Activated CD4-positive, alpha-beta memory T cell treated with anti-CD3 and anti-CD28 coated beads for 36 hours (primary cell): ENCODE data around the gene CMTM4. TPM values are rescaled to one million over a fixed set of nuclear protein-coding genes. Genes with fewer than 3 reads are reported as not detected.
A peak's percentile ranks its signal among the peaks of the same experiment; 100 is the strongest.

Source experiments
- CTCF ChIA-PET: fragments of 350-600 bp; sonication (Branson Sonifier 250); formaldehyde crosslinking; loops from one replicate; lab custom pipeline; 2021; ENCODE audit warnings: antibody characterized with exemption, inconsistent platforms; lab: Charles Lee
- POLR2A ChIA-PET: fragments of 350-600 bp; sonication (Branson Sonifier 250); formaldehyde crosslinking; loops from one replicate; lab custom pipeline; 2021; ENCODE audit warnings: antibody characterized with exemption; lab: Charles Lee
- DNase-seq: peaks from one replicate; pipeline ENCODE4 v3.0.0-alpha.2; 2020
- H3K27ac Mint-ChIP-seq: one replicate; pipeline ENCODE4 v1.8.0; 2021; ENCODE audit warnings: mixed read lengths
- H3K27me3 Mint-ChIP-seq: one replicate; pipeline ENCODE4 v1.8.0; 2021; ENCODE audit warnings: mixed read lengths
- H3K36me3 Mint-ChIP-seq: one replicate; pipeline ENCODE4 v1.8.0; 2021; ENCODE audit warnings: mixed read lengths
- H3K4me1 Mint-ChIP-seq: one replicate; pipeline ENCODE4 v1.8.0; 2021; ENCODE audit warnings: low read depth, mixed read lengths
- H3K4me3 Mint-ChIP-seq: one replicate; pipeline ENCODE4 v1.8.0; 2021; ENCODE audit warnings: mild to moderate bottlenecking, mixed read lengths
- H3K9me3 Mint-ChIP-seq: one replicate; pipeline ENCODE4 v1.8.0; 2021; ENCODE audit warnings: mixed read lengths
- intact Hi-C: fragments of 100-400 bp; cut with micrococcal nuclease; formaldehyde crosslinking; loops from one replicate; pipeline ENCODE4 v1.15.1; 2023
- total RNA-seq, 2 experiments: library from RNA; stranded (reverse); gene quantifications; one replicate each; pipeline ENCODE4 v1.2.3, GENCODE V29; 2021

Gene CMTM4
- total RNA-seq, 2 experiments from 2014 or later: 2.8 to 4.1 TPM

DNA sequence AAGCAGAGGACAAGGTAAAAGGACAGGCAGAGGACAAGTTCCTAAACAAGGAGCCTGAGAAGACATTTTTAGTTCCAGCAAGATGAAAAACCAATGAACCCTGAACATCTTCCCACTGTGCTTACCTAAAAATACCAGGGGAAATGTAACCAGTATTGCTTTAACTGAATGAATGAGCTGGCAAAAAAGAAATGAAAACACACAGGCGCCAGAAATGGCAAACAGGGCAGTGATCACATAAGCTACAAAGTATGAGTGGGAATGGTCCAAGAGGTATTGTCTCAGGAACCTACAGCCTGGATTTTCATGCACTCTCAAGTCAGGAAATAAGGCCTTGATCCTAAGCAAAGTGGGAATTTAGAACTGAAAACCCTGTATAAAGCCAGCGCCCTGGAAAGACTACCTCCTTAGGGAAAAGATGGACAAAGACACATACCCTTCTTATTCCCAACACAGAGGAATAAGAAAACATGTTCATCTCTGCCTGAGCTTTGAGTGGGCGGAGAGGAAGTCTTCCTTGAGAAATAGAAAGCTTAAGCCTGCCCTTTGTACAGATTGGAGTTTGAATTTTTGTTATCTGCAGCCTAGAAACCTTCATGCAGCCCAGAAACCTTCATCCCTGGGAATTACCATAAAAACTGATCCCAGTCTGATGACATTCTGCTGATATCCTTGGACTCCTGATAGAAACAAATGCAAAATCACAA is 115.1 kb downstream of the CMTM4 start:
- Mint-ChIP-seq H3K27ac (no peak overlapping the region), H3K4me1 (peaks cover 8% of the 10 kb centered on the region), H3K9me3 (no peaks in the 10 kb centered on the region), H3K27me3 (peaks cover 27% of the 10 kb centered on the region), H3K4me3 (no peak overlapping the region), H3K36me3 (no peaks in the 10 kb centered on the region)
- ChIA-PET POLR2A (interaction anchor here (0.7 kb wide), 1 partner anchor 146 kb away, joined by 3 read pairs; no protein-coding TSS in a partner anchor), CTCF (interaction anchor here (1.7 to 2.6 kb wide), 2 partner anchors 8 to 27 kb away, joined by 5 to 14 read pairs; no protein-coding TSS in a partner anchor)
- intact Hi-C loops: no loop called here
- DNase-seq: no peak

DNA sequence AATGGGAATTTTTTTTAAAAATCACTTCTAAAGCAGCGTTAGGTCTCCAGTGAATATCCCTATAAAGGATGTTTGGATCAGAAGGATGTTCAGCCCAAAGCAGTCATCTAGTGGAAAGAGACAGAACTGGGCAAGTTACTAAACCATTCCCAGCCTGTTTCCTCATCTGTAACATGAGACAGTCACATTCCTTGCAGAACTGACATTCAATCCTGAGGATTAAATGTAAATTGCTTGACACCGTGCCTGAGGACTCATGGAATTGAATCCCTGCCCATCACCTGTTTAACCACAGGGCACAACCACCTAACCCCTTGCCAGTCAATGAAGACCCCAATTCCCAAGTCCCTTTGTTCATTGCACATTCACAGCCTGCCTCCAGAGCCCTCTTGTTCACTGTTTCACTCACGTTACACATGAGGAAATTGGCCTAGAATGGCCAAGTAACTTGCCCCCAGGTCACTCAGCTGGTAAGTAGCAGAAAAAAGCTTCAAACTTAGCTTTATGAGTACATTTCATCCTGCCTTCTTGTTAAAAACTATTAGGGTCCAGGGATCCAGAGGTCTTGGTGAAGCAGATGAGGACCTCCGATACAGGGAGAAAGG is 115.8 kb downstream of the CMTM4 start:
- Mint-ChIP-seq H3K4me3 (no peak overlapping the region), H3K4me1 (peaks cover 8% of the 10 kb centered on the region), H3K36me3 (no peaks in the 10 kb centered on the region), H3K27ac (no peak overlapping the region), H3K9me3 (no peaks in the 10 kb centered on the region), H3K27me3 (peaks cover 27% of the 10 kb centered on the region)
- ChIA-PET POLR2A (interaction anchor here (0.7 kb wide), 1 partner anchor 147 kb away, joined by 3 read pairs; no protein-coding TSS in a partner anchor), CTCF (interaction anchor here (1.0 to 2.6 kb wide), 3 partner anchors 9 to 71 kb away, joined by 3 to 14 read pairs (median 5); no protein-coding TSS in a partner anchor)
- intact Hi-C loops: no loop called here
- no peak for DNase-seq

DNA sequence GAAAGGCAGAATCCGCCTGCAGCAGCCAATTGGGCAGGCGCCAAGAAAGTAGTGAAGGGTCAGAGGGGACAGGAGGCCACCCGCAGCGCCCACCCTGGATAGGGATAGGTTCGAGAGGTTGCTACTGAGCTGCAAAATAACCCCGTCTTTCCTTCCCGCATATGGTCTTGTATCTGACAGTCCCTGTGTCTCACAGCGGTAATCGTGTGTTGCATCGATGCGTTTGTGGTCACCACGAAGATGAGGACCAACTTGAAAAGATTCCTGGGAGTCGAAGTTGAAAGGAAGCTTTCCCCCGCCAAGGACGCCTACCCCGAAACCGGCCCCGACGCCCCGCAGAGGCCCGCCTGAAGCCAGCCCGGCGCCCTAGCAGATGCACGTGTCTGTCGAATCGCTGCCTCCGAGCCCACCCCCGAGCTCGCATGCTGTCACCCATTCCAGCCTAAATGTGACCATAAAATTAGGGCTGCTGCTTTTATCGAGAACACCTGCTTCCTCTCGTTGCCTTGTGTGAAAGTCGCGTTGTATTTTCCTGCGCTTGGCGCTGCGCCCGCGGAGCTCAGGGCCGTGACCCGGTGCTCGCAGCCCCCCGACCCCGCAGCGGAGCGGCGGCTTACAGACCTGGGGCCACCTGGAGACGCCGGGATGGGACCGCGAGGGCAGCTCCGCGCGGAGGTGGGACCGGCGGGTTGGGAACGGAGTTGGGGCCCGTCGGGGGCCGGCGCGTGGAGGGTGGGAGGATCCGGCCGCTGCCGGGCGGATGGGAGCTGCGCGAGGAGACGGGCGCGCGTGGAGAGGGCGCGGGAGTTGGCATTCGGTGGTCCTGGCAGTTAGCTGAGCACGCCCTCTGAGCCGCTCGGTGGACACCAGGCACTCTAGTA is 117.7 kb downstream of the CMTM4 start, which contains the start of gene CMTM2:
CMTM2 (plus strand) TSS at position 813 of the 881 bp plus-strand sequence. CDS start 145 bp downstream, outside the sequence.
- Mint-ChIP-seq H3K9me3 (no peaks in the 10 kb centered on the region), H3K36me3 (no peaks in the 10 kb centered on the region), H3K27me3 (peaks cover 27% of the 10 kb centered on the region), H3K27ac (no peak within 1 kb of the TSS), H3K4me3 (peak within 1 kb of the TSS; percentile 40), H3K4me1 (peaks cover 8% of the 10 kb centered on the region)
- DNase-seq: no peak
- ChIA-PET CTCF (interaction anchor here (0.6 to 2.6 kb wide), 7 partner anchors 11 to 221 kb away, joined by 3 to 14 read pairs (median 3); no protein-coding TSS in a partner anchor), POLR2A (interaction anchor here (0.7 to 0.8 kb wide), 2 partner anchors 11 to 26 kb away, joined by 3 read pairs; partner anchors contain the start of gene CKLF)
- intact Hi-C loops: no loop called here

DNA sequence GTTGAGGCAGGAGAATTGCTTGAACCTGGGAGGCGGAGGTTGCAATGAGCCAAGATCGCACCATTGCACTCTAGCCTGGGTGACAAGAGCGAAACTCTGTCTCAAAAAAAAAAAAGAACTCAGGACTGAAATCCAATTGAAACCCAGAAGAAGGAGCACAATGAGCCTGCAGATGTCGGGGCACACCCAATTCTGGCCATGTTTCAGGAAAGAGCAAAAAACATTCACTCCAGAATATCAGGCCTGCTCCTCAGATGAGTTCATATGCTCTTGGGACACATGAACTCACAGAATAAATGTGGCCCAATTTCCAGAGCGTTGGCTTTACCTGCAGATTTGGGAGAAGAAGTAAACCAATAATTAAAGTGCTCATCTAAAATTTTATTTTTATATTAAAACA is 120.2 kb downstream of the CMTM4 start:
- ChIA-PET POLR2A (interaction anchor here (1.1 kb wide), 1 partner anchor 61 kb away, joined by 3 read pairs; no protein-coding TSS in a partner anchor), CTCF (interaction anchor here (1.5 kb wide), 1 partner anchor 32 kb away, joined by 5 read pairs; no protein-coding TSS in a partner anchor)
- Mint-ChIP-seq H3K4me1 (peaks cover 5% of the 10 kb centered on the region), H3K27me3 (peaks cover 27% of the 10 kb centered on the region), H3K9me3 (no peaks in the 10 kb centered on the region), H3K36me3 (no peaks in the 10 kb centered on the region), H3K4me3 (no peak overlapping the region), H3K27ac (no peak overlapping the region)
- DNase-seq: no peak
- intact Hi-C loops: no loop called here

DNA sequence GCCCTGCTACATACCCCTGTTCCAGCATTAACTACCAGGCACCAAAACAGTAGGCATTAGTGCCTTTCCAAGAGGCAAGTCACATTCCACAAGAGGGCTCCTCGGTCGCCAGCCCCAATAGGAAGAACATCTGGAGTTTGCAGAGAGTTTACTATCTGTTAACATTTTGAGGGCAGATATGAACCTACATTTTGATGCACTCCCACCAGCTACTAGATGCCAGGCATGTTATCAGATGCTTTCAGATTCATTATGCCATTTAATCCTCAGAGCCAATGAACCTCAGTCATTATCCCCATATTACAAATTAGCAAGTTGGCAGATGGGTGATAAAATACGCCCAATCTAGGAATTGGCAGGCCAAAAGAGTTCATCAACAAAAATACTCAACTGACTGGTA is 121.5 kb downstream of the CMTM4 start:
- H3K4me1 Mint-ChIP-seq: peaks cover 5% of the 10 kb centered on the region
- no peak overlapping the region for H3K27ac Mint-ChIP-seq
- no peaks in the 10 kb centered on the region for H3K9me3 Mint-ChIP-seq
- peaks cover 18% of the 10 kb centered on the region for H3K27me3 Mint-ChIP-seq
- intact Hi-C loops: no loop called here
- DNase-seq: no peak
- ChIA-PET POLR2A (interaction anchor here (1.1 kb wide), 1 partner anchor 59 kb away, joined by 3 read pairs; no protein-coding TSS in a partner anchor), CTCF (interaction anchor here (0.8 to 2.0 kb wide), 6 partner anchors 23 to 168 kb away, joined by 3 to 5 read pairs (median 3); partner anchors contain the start of gene CKLF)
- H3K4me3 Mint-ChIP-seq: no peak overlapping the region
- H3K36me3 Mint-ChIP-seq: no peaks in the 10 kb centered on the region

DNA sequence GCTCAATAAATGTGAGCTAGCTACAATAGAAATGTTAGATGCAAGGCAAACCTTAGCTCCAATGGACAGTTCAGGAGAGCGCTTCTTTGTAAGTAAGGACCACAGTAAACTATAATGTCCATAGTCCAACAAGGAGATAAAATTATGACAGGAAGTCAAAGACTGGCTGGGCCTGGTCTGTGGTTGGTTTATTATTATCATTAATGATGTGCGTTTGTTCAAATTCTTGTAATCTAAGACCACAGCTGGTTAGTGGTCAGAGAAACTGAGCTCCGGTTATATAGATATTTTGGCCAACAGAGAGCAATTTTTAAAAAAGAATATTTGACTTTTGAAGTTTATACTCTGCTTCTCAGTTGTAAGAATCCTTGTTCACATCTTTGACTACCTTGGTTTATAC is 122.0 kb downstream of the CMTM4 start:
- Mint-ChIP-seq H3K27me3 (peaks cover 13% of the 10 kb centered on the region), H3K36me3 (no peaks in the 10 kb centered on the region), H3K27ac (no peak overlapping the region), H3K4me3 (no peak overlapping the region), H3K9me3 (no peaks in the 10 kb centered on the region), H3K4me1 (peaks cover 5% of the 10 kb centered on the region)
- CTCF ChIA-PET: interaction anchor here (0.8 to 2.0 kb wide), 5 partner anchors 22 to 166 kb away, joined by 3 to 5 read pairs (median 3); partner anchors contain the start of gene CKLF
- POLR2A ChIA-PET: interaction anchor here (1.2 kb wide), 1 partner anchor 11 kb away, joined by 6 read pairs; no protein-coding TSS in a partner anchor
- no peak for DNase-seq
- intact Hi-C loops: no loop called here

DNA sequence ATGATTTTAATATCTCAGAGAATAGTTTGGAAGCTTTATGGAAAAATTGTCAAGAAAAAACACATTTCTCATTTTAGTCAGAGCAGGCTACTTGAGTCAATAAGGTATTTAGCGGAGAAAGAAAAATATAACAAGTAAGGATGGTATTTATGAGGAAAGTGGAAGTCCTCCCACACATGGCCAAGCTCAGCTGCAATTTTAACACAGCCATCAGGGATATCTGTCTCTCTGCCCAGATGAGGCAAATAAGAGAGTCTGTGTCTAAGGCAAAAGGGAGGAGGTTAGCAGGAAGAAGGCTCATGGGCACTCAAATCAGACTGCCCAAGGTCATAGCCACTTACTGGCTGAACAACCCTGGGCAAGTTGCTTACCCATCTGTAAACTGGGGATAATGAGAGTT is 122.5 kb downstream of the CMTM4 start:
- POLR2A ChIA-PET: interaction anchor here (1.2 kb wide), 1 partner anchor 10 kb away, joined by 6 read pairs; no protein-coding TSS in a partner anchor
- intact Hi-C loops: no loop called here
- H3K36me3 Mint-ChIP-seq: no peaks in the 10 kb centered on the region
- no peak overlapping the region for H3K4me3 Mint-ChIP-seq
- peaks cover 10% of the 10 kb centered on the region for H3K27me3 Mint-ChIP-seq
- DNase-seq: no peak
- H3K4me1 Mint-ChIP-seq: peaks cover 7% of the 10 kb centered on the region
- no peak overlapping the region for H3K27ac Mint-ChIP-seq
- CTCF ChIA-PET: interaction anchor here (0.8 to 2.0 kb wide), 4 partner anchors 22 to 166 kb away, joined by 3 to 5 read pairs (median 3); partner anchors contain the start of gene CKLF
- H3K9me3 Mint-ChIP-seq: no peaks in the 10 kb centered on the region

DNA sequence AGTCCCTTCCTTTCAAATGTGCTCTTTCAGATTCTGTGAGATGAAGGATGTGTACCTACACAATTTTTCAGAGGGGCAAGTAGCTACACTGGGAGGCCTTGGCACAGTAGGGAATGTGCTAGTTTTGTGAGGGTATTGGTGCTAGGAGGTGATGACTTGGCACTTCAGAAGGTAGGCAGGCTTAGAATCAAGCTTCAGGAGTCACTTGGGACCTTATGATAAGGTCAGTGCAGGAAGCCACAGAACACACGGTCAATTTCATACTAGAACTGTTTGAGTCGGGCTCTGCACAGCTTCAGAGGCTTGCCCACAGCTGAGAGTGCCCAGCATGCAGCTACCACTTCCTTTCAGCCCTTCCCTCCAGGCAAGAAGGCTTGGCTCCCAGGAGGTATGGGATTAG is 124.2 kb downstream of the CMTM4 start:
- Mint-ChIP-seq H3K4me3 (no peak overlapping the region), H3K27ac (no peak overlapping the region), H3K4me1 (peaks cover 9% of the 10 kb centered on the region), H3K27me3 (no peaks in the 10 kb centered on the region), H3K9me3 (no peaks in the 10 kb centered on the region), H3K36me3 (peaks cover 5% of the 10 kb centered on the region)
- intact Hi-C loops: no loop called here
- DNase-seq: no peak
- CTCF ChIA-PET: interaction anchor here (0.9 to 1.6 kb wide), 2 partner anchors 17 to 33 kb away, joined by 3 to 4 read pairs; partner anchors contain the start of gene CMTM3
- POLR2A ChIA-PET: interaction anchor here (0.9 to 1.8 kb wide), 2 partner anchors 9 to 165 kb away, joined by 3 to 4 read pairs; no protein-coding TSS in a partner anchor

DNA sequence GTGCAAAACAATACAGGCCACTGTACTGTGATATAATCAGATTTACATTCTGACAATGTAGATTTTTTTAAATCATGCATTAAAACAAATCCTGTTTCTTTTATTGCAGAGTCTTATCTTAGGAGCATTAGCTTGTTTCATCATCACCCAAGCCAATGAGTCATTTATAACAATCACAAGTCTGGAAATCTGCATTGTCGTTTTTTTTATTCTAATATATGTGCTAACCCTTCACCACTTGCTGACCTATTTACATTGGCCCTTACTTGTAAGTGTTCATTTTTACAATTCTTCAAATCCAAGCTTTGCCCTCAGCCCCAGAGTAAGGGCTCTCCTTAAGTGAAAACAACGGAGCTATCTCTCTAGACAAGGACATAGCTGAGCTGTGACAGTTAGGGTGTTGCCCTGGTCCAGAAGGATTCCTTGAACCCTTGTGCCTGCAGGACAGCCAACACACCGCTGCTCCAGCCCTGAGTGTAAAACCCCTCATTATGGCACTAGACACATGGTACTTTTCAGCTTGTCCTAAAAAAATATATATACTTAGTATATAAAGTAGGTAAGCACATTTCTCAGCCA is 126.6 kb downstream of the CMTM4 start:
- no peak overlapping the region for H3K27ac Mint-ChIP-seq
- ChIA-PET CTCF (interaction anchor here (0.7 to 1.8 kb wide), 6 partner anchors 19 to 85 kb away, joined by 3 to 5 read pairs (median 3); no protein-coding TSS in a partner anchor), POLR2A (no interaction called here)
- peaks cover 2% of the 10 kb centered on the region for H3K9me3 Mint-ChIP-seq
- H3K36me3 Mint-ChIP-seq: peaks cover 26% of the 10 kb centered on the region
- peaks cover 16% of the 10 kb centered on the region for H3K4me1 Mint-ChIP-seq
- no peak for DNase-seq
- intact Hi-C loops: no loop called here
- no peak overlapping the region for H3K4me3 Mint-ChIP-seq
- H3K27me3 Mint-ChIP-seq: no peaks in the 10 kb centered on the region

DNA sequence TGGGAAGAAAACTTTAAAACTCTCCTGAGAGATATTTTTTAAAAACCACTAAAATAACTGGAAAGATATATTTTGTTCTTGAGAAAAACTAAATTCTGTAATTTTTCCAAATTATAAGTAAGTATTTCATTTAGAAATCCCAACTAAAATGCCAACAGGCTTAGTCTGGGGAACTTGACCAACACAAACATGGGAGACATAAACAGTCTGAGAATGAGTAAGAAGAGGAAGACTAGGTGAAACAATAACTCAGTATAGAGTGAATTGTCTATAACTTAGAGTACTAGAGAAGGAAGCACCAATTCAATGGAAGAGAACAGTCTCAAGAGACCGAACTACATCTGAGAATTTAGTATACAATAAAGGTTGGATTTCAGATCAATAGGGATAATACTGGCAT is 127.4 kb downstream of the CMTM4 start:
- intact Hi-C loops: no loop called here
- H3K27me3 Mint-ChIP-seq: no peaks in the 10 kb centered on the region
- no peak overlapping the region for H3K27ac Mint-ChIP-seq
- H3K4me1 Mint-ChIP-seq: peaks cover 20% of the 10 kb centered on the region
- H3K4me3 Mint-ChIP-seq: no peak overlapping the region
- no peak for DNase-seq
- H3K36me3 Mint-ChIP-seq: peaks cover 29% of the 10 kb centered on the region
- ChIA-PET POLR2A (interaction anchor here (0.6 kb wide), 2 partner anchors 16 to 255 kb away, joined by 3 to 4 read pairs; no protein-coding TSS in a partner anchor), CTCF (interaction anchor here (0.6 to 1.8 kb wide), 5 partner anchors 39 to 193 kb away, joined by 3 to 6 read pairs (median 5); no protein-coding TSS in a partner anchor)
- peaks cover 2% of the 10 kb centered on the region for H3K9me3 Mint-ChIP-seq
